HepG2 (cell line): Measurements from ENCODE around the gene DPM1. TPM values are rescaled to one million over a fixed set of nuclear protein-coding genes. Genes with fewer than 3 reads are reported as not detected.

ENCODE experiments used
- ATAC-seq: fragments of 200-7000 bp; cut with Tn5 transposase; 3 replicates; pipeline ENCODE4 v1.9.1; 2020; ENCODE audit warnings: mild to moderate bottlenecking, moderate library complexity
- BruUV-seq: library from RNA; stranded (reverse); fragments of 400-500 nt; replicated peaks from 2 replicates; lab custom pipeline; 2021; lab: Mats Ljungman, UMichigan
- CTCF ChIA-PET: fragments of 300-600 bp; formaldehyde crosslinking; extraction: SDS; loops from one replicate; lab custom pipeline; 2021; ENCODE audit warnings: low total read pairs, inconsistent platforms, low intra/inter-chr PET ratio; lab: Yijun Ruan, JAX
- POLR2A ChIA-PET: fragments of 350-600 bp; sonication (Branson Sonifier 250); formaldehyde crosslinking; loops from one replicate; lab custom pipeline; 2020; ENCODE audit warnings: antibody characterized with exemption, inconsistent platforms; lab: Yijun Ruan, JAX
- DNase-seq: peaks from one replicate; pipeline ENCODE4 v3.0.0-alpha.2; 2015; ENCODE audit warnings: low spot score
- FAIRE-seq: peaks from 3 replicates; lab custom pipeline; 2011; peaks lifted over from hg19 to GRCh38; lab: Jason Lieb, UNC
- H2AFZ ChIP-seq: one replicate; pipeline ENCODE4 v1.6.1; 2011; ENCODE audit warnings: low read length, inconsistent platforms
- H3K27ac ChIP-seq: fragments of 300-600 bp; 3 replicates; pipeline ENCODE4 v1.8.0; 2011; ENCODE audit warnings: mixed run types, mild to moderate bottlenecking, mixed read lengths, low read length, inconsistent platforms; ENCODE audit not compliant: insufficient read depth; ENCODE audit errors: extremely low read length
- H3K27me3 ChIP-seq, 2 experiments: fragments of 200-600 bp in 1 of 2; 2 replicates in 1 of 2; 3 replicates in 1 of 2; pipeline versions ENCODE4 v1.6.0 to v1.8.0; 2011; ENCODE audit warnings: low read length in 2 of 2, mild to moderate bottlenecking in 2 of 2, moderate library complexity in 2 of 2, inconsistent platforms in 1 of 2; ENCODE audit not compliant: insufficient read depth in 2 of 2, control insufficient read depth in 1 of 2
- H3K36me3 ChIP-seq, 2 experiments: fragments of 200-600 bp in 1 of 2; replicated peaks in 1 of 2; 2 replicates in 1 of 2; 3 replicates in 1 of 2; pipeline versions ENCODE4 v1.5.1 to v1.8.0; 2011; ENCODE audit warnings: low read length in 2 of 2, inconsistent platforms in 1 of 2; ENCODE audit not compliant: insufficient read depth in 2 of 2, control insufficient read depth in 1 of 2
- H3K4me1 ChIP-seq: 2 replicates; pipeline ENCODE4 v1.5.1; 2012; ENCODE audit warnings: low read length, inconsistent platforms; ENCODE audit not compliant: insufficient read depth
- H3K4me2 ChIP-seq: 2 replicates; pipeline ENCODE4 v1.6.0; 2011; ENCODE audit warnings: low read depth, low read length, inconsistent platforms
- H3K4me3 ChIP-seq, 3 experiments: fragments of 200-600 bp in 1 of 3; sonication (generic), shearing (Covaris generic) in 1 of 3; replicated peaks in 1 of 3; 2 replicates each; pipeline ENCODE4 v1.5.1; 2011 to 2016; ENCODE audit warnings: low read length in 3 of 3, inconsistent platforms in 2 of 3, low read depth in 2 of 3, mild to moderate bottlenecking in 2 of 3, control low read depth in 1 of 3, mixed read lengths in 1 of 3; ENCODE audit not compliant: insufficient read depth in 1 of 3
- H3K79me2 ChIP-seq: one replicate; pipeline ENCODE4 v1.6.1; 2011; ENCODE audit warnings: low read length, inconsistent platforms; ENCODE audit not compliant: insufficient read depth
- H3K9ac ChIP-seq: 2 replicates; pipeline ENCODE4 v1.6.0; 2011; ENCODE audit warnings: mild to moderate bottlenecking, low read depth, low read length, inconsistent platforms; ENCODE audit not compliant: insufficient read depth
- H3K9me3 ChIP-seq: 2 replicates; pipeline ENCODE4 v1.5.1; 2012; ENCODE audit warnings: mild to moderate bottlenecking, low read length
- H4K20me1 ChIP-seq: 2 replicates; pipeline ENCODE4 v1.6.0; 2011; ENCODE audit warnings: inconsistent platforms, mild to moderate bottlenecking, low read length, moderate library complexity; ENCODE audit not compliant: insufficient read depth
- AKAP8 ChIP-seq: sonication (generic); formaldehyde crosslinking; IDR thresholded peaks from 2 replicates; pipeline ENCODE4 v1.5.1; 2020; ENCODE audit warnings: mild to moderate bottlenecking, missing genetic modification reagents
- ARNT ChIP-seq: fragments of 450-650 bp; IDR thresholded peaks from 2 replicates; pipeline ENCODE4 v1.6.1; 2017
- ATF1 ChIP-seq: IDR thresholded peaks from 2 replicates; pipeline ENCODE4 v1.6.1; 2016; ENCODE audit warnings: mild to moderate bottlenecking, control low read depth
- HES4 ChIP-seq: sonication (generic); formaldehyde crosslinking; IDR thresholded peaks from 2 replicates; pipeline ENCODE4 v1.9.0; 2021; ENCODE audit warnings: mild to moderate bottlenecking, missing genetic modification reagents, borderline replicate concordance
- HOXA9 ChIP-seq: sonication (generic); formaldehyde crosslinking; IDR thresholded peaks from 2 replicates; pipeline ENCODE4 v1.8.1; 2022; ENCODE audit warnings: missing genetic modification reagents, mild to moderate bottlenecking, moderate library complexity, borderline replicate concordance
- SALL1 ChIP-seq: sonication (generic); formaldehyde crosslinking; IDR thresholded peaks from 2 replicates; pipeline ENCODE4 v1.8.0; 2022; ENCODE audit warnings: mild to moderate bottlenecking, missing genetic modification reagents
- SALL2 ChIP-seq: sonication (generic); formaldehyde crosslinking; IDR thresholded peaks from 2 replicates; pipeline ENCODE4 v1.8.1; 2023; ENCODE audit warnings: mild to moderate bottlenecking, missing genetic modification reagents, inconsistent platforms
- SCMH1 ChIP-seq: sonication (generic); formaldehyde crosslinking; IDR thresholded peaks from 2 replicates; pipeline ENCODE4 v1.9.0; 2021; ENCODE audit warnings: missing genetic modification reagents, mild to moderate bottlenecking, borderline replicate concordance
- ZBTB33 ChIP-seq: sonication (generic); formaldehyde crosslinking; IDR thresholded peaks from 2 replicates; pipeline ENCODE4 v1.4.0; 2020; ENCODE audit warnings: missing genetic modification reagents
- ZIK1 ChIP-seq: sonication (generic); formaldehyde crosslinking; IDR thresholded peaks from 2 replicates; pipeline ENCODE4 v1.5.0; 2020; ENCODE audit warnings: mild to moderate bottlenecking, low read depth, missing genetic modification reagents, borderline replicate concordance
- ZNF207 ChIP-seq: fragments of 450-650 bp; IDR thresholded peaks from 2 replicates; pipeline ENCODE4 v1.6.1; 2016; ENCODE audit warnings: antibody characterized with exemption, borderline replicate concordance
- ZNF234 ChIP-seq: sonication (generic); formaldehyde crosslinking; conservative IDR thresholded peaks from 2 replicates; pipeline ENCODE4 v1.5.1; 2020; ENCODE audit warnings: mild to moderate bottlenecking, missing genetic modification reagents
- ZNF367 ChIP-seq: sonication (generic); formaldehyde crosslinking; IDR thresholded peaks from 2 replicates; pipeline ENCODE4 v1.4.0; 2020; ENCODE audit warnings: missing genetic modification reagents, borderline replicate concordance
- ZNF569 ChIP-seq: sonication (generic); formaldehyde crosslinking; IDR thresholded peaks from 2 replicates; pipeline ENCODE4 v1.5.0; 2020; ENCODE audit warnings: mild to moderate bottlenecking, missing genetic modification reagents, moderate library complexity, borderline replicate concordance
- WGBS: methylation state at CpG from one replicate; pipeline ENCODE4 v1.1.6; 2017; ENCODE audit warnings: low lambda C conversion rate; 5-methylcytosine and 5-hydroxymethylcytosine counted together
- in situ Hi-C: cut with HindIII; loops from 2 replicates; pipeline ENCODE4 v1.10.0; 2017; ENCODE audit warnings: low pct_unique_long_range_greater_than_20kb; ENCODE audit not compliant: extremely low pct_ligation_motif_present
- intact Hi-C: fragments of 100-400 bp; cut with micrococcal nuclease; formaldehyde crosslinking; loops from one replicate; pipeline ENCODE4 v1.10.0; 2022; ENCODE audit not compliant: unreplicated experiment
- polyA plus RNA-seq, 8 experiments: library from polyadenylated mRNA; depleted of rRNA in 3 of 8; stranded (reverse) in 7 of 8; unstranded in 1 of 8; fragments of >200 nt; fragmentation: Illumina TruSeq in 4 of 8; extraction: Trizol in 4 of 8; gene quantifications; 2 replicates each; pipeline versions ENCODE4 v1.2.1 to v1.2.3, GENCODE V29; 2011 to 2016; ENCODE audit warnings: low read depth in 4 of 8, missing spikeins in 1 of 8, mixed read lengths in 1 of 8; ENCODE audit not compliant: insufficient read depth in 1 of 8
- total RNA-seq, 5 experiments: library from RNA; depleted of rRNA; stranded (reverse); fragments of >200 nt; fragmentation: Illumina TruSeq; extraction: Trizol; gene quantifications; 2 replicates each; pipeline ENCODE4 v1.2.3, GENCODE V29; 2016; ENCODE audit warnings: low read depth in 1 of 5
- TF ChIP-seq, protein P1 (sequence below): sonication (generic); formaldehyde crosslinking; IDR thresholded peaks from 2 replicates; pipeline ENCODE4 v1.9.0; 2022; ENCODE audit warnings: low read depth, missing genetic modification reagents
- TF ChIP-seq, protein P2 (sequence below): sonication (generic); formaldehyde crosslinking; IDR thresholded peaks from 2 replicates; pipeline ENCODE4 v1.4.0; 2020; ENCODE audit warnings: missing genetic modification reagents
- TF ChIP-seq, protein P3 (sequence below): IDR thresholded peaks from 2 replicates; pipeline ENCODE4 v1.6.1; 2016; ENCODE audit warnings: mild to moderate bottlenecking, missing biosample characterization, missing genetic modification reagents

The DPM1 gene
- total and polyA plus RNA-seq, 2 of the 13 experiments (the other 11 are each of a cell fraction or from before 2014, with no cell fraction given) = 83.2 to 161 TPM

DNA sequence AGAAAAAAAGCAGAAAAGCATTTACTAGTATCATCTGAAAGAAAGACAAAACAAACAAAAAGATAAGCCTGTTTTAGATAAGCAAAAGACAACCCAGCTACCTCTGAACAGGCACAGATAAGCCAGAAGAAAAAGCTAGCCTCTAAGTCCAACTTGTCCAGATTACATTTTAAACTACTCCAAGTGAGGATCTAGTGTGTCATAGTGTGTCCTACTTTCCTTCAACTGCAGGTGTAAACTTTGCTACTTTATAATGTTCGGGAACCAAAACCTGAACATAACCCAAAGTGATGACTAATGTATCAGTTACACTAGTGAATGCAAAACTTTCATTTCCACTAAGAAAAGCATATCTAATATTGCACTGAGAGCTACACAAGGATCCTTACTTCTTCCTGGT is 46.6 kb downstream of the DPM1 start:
- no peak for FAIRE-seq
- DNase-seq = no peak
- peaks cover 67% of the 10 kb centered on the region for H4K20me1 ChIP-seq
- H3K27ac ChIP-seq = no peak overlapping the region
- peaks cover 95% of the 10 kb centered on the region for H3K79me2 ChIP-seq
- H3K9me3 ChIP-seq = no peaks in the 10 kb centered on the region
- WGBS = 100% methylated on average over 1 of the region's 1 CpG
- no TSS peak for BruUV-seq
- ChIA-PET CTCF (no interaction called here), POLR2A (interaction anchor here (0.6 to 1.4 kb wide), 4 partner anchors 11 to 124 kb away, joined by 3 to 5 read pairs (median 4); no protein-coding TSS in a partner anchor)
- intact Hi-C loops (no loop called here), in situ Hi-C loops (no loop called here)
- H3K27me3 ChIP-seq = no peaks in the 10 kb centered on the region
- no peak; the same call in 2 of the 3 replicates for ATAC-seq
- no peak overlapping the region for H3K9ac ChIP-seq
- H3K36me3 ChIP-seq = peaks cover 7 to 42% of the 10 kb centered on the region in 2 experiments
- no peak overlapping the region for H2AFZ ChIP-seq
- peaks cover 13% of the 10 kb centered on the region for H3K4me1 ChIP-seq
- H3K4me3 ChIP-seq = no peak overlapping the region
- no peak overlapping the region for H3K4me2 ChIP-seq
- no peak for TF ChIP-seq ZIK1
- no peak for TF ChIP-seq ZBTB33
- TF ChIP-seq ZNF207 = no peak
- no peak for TF ChIP-seq SCMH1 (CRISPR knock-in tag)
- TF ChIP-seq SALL2 (CRISPR knock-in tag) = no peak
- TF ChIP-seq, protein P1, sequence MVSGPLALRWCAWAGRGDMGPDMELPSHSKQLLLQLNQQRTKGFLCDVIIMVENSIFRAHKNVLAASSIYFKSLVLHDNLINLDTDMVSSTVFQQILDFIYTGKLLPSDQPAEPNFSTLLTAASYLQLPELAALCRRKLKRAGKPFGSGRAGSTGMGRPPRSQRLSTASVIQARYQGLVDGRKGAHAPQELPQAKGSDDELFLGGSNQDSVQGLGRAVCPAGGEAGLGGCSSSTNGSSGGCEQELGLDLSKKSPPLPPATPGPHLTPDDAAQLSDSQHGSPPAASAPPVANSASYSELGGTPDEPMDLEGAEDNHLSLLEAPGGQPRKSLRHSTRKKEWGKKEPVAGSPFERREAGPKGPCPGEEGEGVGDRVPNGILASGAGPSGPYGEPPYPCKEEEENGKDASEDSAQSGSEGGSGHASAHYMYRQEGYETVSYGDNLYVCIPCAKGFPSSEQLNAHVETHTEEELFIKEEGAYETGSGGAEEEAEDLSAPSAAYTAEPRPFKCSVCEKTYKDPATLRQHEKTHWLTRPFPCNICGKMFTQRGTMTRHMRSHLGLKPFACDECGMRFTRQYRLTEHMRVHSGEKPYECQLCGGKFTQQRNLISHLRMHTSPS (CRISPR knock-in tag) = no peak
- no peak for TF ChIP-seq AKAP8 (CRISPR knock-in tag)
- TF ChIP-seq ZNF367 (CRISPR knock-in tag) = no peak
- no peak for TF ChIP-seq HOXA9 (CRISPR knock-in tag)
- TF ChIP-seq ZNF234 (CRISPR knock-in tag) = no peak
- no peak for TF ChIP-seq HES4 (CRISPR knock-in tag)
- TF ChIP-seq, protein P2, sequence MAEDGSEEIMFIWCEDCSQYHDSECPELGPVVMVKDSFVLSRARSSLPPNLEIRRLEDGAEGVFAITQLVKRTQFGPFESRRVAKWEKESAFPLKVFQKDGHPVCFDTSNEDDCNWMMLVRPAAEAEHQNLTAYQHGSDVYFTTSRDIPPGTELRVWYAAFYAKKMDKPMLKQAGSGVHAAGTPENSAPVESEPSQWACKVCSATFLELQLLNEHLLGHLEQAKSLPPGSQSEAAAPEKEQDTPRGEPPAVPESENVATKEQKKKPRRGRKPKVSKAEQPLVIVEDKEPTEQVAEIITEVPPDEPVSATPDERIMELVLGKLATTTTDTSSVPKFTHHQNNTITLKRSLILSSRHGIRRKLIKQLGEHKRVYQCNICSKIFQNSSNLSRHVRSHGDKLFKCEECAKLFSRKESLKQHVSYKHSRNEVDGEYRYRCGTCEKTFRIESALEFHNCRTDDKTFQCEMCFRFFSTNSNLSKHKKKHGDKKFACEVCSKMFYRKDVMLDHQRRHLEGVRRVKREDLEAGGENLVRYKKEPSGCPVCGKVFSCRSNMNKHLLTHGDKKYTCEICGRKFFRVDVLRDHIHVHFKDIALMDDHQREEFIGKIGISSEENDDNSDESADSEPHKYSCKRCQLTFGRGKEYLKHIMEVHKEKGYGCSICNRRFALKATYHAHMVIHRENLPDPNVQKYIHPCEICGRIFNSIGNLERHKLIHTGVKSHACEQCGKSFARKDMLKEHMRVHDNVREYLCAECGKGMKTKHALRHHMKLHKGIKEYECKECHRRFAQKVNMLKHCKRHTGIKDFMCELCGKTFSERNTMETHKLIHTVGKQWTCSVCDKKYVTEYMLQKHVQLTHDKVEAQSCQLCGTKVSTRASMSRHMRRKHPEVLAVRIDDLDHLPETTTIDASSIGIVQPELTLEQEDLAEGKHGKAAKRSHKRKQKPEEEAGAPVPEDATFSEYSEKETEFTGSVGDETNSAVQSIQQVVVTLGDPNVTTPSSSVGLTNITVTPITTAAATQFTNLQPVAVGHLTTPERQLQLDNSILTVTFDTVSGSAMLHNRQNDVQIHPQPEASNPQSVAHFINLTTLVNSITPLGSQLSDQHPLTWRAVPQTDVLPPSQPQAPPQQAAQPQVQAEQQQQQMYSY (CRISPR knock-in tag) = no peak
- TF ChIP-seq ARNT = no peak
- no peak for TF ChIP-seq ZNF569 (CRISPR knock-in tag)
- TF ChIP-seq, protein P3, sequence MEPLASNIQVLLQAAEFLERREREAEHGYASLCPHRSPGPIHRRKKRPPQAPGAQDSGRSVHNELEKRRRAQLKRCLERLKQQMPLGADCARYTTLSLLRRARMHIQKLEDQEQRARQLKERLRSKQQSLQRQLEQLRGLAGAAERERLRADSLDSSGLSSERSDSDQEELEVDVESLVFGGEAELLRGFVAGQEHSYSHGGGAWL (CRISPR knock-in tag) = no peak
- no peak for TF ChIP-seq ATF1 (CRISPR knock-in tag)
- TF ChIP-seq SALL1 (CRISPR knock-in tag) = no peak
